NCI-H1105 treated with DMSO at 0.1 percent for 48 hours (cell line): ENCODE measurements around the gene RRAD.
A peak's percentile ranks its signal among the peaks of the same experiment; 100 is the strongest.

ENCODE experiments used
- DNase-seq: peaks from one replicate; lab custom pipeline; 2025; lab: John Stamatoyannopoulos, UW

RRAD gene

DNA sequence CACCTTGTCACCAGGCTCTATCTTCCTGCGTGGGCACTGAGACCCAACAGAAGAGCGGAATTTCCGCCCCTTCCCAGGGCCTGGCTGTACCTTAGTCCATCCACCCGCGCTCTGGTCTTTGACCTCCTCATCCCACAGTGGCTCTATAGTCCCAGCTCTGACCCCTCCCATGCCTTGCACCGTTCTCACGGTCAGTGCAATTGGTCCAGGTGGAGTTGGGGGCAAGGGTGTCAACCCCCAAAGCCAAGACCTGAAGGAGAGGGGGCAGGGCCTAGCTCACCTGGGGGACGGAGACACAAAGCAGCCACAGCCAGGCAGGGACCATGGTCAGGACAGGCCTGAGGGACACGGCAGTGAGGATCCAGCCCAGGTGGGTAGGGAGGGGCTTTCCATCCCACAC, 7.6 kb downstream of the RRAD start:
- no peak for DNase-seq

DNA sequence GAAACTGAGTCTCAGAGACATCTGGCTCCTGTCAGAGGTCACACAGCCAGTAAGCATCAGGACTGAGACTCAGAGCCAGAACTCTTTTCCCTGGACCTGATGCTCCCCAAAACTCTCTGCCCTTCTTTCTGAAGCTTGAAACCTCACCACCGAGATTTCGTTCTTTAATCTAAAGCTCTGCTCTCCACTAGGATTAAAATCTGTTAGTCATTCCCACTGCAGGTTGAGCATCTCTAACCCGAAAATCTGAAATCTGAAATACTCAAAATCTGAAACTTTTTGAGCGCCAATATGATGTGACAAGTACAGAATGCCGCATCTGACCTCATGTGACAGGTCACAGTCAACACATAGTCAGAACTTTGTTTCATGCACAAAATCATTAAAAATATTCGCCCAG, 8.8 kb downstream of the RRAD start:
- no peak for DNase-seq

DNA sequence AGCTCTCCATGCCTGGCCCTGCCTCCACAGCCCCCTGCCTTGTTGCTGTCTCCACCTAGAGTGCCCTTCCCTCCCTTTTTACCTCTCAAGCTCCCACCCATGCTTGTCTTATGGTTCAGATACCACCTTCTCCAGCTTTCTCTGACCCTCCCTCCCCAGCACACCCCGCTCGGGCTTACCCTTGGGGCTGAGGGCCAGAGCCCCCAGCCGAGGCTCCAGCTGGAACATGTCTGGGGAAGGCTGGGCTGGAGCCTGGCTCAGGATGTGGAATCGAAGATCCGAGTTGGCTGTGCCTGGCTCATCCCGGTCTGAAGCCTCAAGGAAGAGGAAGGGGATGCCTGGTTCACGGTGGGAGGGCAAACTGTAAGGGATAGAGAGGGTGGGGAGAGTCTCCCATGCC, 10.3 kb downstream of the RRAD start:
- no peak for DNase-seq

DNA sequence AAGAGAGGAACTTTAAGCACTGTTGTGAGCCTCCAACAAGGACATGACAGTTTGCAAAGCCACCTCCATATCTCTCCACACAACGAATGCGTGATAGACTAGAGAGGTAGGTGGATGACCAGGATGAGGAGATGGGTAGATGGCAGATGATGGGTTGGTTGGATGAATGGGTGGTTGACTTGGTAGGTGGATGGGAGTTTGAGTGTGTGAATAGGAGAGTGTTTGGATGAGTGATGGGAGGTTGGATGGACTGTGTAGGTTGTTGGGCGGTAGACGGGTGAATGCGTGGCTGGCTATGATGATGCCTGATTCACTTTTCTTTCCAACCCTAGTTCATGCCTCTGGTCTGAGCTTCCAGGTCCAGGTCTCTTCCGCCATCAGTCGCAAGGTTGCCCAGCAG, 10.8 kb downstream of the RRAD start:
- DNase-seq: no peak

DNA sequence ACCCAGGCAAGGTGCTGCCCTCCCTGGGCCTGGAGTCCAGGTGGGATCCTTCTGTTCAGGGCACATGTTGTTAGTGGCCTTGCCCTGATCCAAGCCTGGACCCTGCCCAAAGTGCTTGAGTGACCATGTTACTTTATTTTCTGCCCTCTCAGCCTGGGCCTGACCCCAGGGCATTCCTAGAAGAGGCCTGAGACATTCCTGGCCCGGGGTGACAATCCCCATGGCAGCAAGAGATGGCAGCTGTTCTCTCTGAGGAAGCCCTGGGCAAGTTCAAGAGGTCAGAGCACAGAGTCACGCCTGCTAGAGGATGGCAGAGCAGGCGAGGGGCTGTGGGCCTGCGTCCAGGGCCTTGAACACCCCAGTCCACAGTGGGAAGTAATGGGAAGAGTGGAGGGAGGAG, 11.6 kb downstream of the RRAD start:
- no peak for DNase-seq

DNA sequence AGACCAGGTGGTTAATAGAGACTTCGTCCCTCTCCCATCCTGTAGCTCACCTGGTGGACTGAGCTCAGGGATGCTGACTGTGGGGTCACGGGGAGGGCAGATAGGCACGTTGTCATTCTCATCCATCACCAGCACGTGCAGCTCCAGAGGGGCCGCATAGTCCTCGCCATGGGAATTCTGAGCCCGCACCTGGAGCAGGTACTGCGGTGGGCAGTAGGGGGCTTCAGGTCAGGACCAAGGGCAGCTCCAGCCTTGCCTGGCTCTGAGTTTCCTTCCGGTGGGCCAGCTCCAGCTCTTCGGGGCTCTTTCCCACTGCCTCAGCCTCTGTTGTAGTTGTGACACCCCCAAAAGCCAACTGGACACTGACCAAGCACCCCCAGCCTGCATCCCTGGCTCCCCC, 12.3 kb downstream of the RRAD start:
- no peak for DNase-seq

DNA sequence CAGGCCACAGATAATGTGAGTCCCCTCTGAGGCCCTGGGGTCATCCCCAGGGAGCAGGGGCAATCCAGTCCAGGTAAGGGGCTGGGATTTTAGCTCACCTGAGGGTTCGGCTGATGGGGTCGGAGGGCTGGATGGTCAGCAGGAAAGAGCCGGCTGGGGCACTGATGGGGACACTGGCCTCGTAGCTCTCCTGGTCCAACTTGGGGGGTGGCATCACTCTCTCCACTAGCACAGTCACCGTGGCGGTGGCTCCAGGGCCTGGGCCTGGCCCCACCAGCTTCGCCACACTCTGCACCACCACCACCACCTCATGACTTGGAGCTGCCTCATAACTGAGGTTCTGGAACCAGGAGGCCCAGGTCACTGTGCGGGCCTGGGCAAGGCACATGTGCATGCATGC, 13.5 kb downstream of the RRAD start:
- DNase-seq: no peak

DNA sequence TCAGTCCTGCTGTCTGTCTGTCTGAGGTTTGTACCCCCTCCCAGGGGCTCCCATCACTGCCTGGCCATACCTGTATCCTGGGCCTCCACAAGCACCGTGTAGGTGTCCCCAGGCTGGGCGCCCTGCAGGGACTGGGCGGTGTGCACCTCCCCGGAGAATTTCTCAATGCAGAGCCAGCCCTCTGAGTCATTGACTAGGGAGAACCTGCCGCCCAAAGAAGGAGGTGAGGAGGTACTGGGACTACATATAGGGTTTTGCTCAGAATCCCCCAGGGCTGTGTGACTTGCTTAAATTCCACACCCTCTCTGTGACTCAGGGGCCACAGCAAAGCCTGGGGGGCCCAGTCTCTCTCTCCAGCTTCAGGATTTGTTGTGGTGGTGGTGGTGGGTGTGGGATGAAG, 14.2 kb downstream of the RRAD start:
- no peak for DNase-seq

DNA sequence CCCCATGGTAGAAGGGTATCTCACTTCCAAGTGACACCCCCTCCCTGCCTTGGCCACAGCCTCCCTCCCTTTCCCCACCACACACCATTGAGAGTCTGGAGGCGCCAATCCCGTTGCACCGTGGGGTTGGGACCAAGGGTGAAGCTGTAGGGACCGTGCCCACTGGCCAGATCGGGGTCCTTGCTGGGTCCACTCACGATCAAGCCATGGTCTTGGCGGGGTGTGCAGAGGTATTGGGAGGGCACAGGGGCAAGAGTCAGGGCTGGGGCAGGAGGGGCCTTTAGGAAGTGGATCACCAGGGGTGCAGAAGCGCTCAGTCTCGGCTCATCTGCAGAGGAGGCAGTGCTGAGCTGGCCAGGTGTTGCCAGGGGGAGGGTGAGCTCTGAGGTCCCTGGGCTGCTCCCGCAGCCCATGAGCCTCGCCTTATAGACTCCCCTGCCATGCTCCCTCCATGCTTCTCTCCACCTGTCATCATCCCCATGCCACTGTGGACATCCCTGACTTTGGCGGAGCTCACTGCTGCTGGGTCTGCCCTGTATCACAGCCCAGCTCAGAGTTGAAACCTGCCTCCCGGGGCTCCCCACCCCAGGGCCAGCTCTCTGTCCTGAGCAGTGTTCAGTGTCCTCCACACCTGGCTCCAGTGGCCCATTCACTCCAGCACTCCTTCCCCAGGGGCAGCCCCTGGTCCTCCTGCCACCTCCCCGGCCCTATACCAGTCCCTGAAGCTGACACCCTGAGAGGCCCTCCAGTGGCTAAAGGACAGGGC, 15.0 kb downstream of the RRAD start:
- DNase-seq: no peak

DNA sequence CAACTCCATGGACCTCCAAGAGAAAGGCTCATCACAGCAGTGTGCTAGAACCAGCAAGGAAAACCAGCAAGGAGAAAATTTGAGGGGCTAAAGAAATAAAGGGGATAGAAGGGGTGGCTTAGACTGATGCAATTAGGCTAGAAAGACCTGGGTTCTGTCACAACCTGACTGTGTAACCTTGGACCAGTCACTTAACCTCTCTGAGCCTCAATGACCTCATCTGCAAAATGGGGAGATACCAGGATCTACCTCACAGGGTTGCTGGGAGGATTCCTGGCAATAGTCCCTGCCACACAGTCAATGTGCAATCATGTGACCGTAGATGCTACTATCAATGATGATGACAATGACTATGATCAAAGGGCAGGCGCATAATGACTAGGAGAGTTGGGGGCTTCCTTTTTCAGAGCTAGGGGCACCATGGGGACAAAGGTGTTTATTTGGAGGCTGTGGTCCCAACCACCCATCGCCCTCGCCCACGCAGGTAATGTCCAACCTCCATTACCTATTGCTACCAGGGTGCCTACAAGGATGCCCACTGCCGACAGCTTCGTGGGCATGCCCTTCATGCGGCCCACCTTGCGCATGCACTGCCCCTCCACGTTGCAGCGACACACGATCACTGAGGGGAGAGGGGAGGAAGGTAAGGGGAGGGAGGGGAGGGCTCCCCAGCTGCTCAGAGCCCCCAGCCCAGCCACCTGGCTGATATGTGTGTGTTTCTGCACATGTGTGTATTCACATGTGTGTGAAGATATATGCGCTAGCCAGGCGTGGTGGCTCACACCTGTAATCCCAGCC, 16.4 kb downstream of the RRAD start:
- DNase-seq: no peak

DNA sequence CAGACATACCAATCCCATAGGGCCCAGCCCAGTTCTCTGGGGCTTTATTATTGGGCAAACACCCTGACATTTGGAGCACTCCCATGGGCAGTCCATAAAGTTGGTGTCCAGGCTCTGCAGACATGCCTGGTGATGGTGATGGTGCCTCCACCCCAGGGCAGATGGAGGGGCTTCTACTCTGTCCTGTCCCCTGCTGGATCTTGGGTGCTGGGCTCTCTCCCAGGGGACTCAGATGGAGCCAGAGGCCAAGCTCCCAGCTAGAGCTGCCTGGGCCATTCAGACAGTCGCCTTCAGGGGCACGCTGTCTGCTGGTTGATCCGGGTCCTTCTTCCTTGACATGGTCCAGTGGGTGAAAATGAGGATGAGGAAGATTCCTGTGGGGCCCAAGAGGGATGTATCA, 17.2 kb downstream of the RRAD start:
- no peak for DNase-seq

DNA sequence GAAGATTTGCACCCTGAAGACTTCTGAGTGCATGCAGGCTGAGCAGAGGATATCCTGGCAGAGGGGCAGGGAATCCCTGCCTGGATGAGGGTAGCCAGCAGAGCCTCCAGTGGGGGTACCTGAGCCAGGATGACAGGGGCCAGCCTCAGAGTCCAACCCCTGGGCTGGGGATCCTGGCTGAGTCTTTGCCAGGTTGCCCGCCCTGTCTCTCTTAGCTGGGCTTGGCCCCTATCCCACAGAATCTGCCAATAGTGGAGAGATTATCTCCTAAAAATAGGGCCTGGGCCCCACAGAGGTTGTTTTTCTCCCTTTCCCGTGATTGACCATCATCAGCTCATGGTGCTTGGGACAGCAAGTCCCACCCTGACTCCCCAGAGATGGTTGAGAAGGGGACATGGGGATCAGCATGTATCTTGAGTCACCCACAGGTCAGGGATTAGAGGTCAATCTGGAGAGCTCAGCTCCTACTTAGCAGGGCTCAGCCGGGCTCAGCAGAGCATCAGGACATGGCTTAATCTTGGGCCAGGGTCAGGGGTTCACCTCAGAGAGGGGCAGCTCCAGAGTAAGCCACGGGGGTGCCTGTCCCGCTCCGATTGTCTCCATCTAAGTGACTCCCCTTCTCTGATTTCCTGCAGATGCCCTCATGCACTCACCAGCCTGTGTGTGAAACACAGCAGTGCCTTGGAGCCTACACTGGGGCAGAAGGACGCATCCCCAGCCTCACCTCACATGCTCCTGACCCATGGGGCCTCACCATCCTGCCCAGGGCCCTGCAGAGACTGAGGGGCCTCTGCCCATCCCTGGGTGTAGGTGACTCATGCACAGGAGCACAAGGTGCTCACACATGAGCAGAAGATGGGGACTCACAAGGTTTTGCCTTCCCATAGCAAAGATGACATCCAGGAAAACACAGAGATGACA, 18.2 kb downstream of the RRAD start:
- no peak for DNase-seq

DNA sequence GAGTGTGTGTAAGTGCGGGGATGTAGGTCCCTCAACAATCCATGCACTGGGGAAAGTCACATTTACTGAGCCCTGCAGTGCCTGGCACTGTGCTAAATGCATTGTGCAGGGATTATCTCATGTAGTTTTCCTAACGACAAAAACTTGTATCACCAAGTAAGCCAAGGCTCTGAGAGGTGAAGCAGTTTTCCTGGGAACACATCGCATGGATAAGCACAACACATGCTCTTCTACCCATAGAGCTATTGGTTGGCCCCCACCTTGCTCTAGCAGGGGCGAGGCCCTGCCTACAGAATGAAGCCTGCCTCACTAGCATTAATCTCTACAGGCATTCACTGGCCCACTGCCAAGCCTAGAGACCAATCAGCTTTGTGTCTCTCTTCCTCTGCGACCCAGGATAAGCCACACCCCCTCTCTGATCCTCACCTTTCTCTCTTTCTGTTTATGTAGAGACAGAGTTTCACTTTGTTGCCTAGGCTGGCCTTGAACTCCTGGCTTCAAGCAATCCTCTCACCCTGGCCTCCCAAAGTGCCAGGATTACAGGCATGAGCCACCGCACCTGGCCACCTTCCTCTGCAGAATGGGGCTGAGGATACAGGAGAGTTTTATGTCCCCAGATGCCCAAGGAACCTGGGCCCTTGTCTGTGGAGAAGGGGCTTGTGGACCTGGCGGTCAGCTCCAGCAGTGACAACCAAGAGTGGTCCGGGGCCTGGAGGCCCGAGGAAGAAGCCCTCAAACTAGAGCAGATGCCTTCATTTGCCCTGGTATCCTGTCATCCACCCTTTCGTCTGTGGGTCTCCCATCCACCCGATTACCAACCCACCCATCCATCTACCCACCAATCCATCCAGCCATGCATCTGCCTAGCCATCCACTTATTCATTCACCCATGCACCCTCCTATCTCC, 19.4 kb downstream of the RRAD start:
- peak; percentile 28 for DNase-seq

DNA sequence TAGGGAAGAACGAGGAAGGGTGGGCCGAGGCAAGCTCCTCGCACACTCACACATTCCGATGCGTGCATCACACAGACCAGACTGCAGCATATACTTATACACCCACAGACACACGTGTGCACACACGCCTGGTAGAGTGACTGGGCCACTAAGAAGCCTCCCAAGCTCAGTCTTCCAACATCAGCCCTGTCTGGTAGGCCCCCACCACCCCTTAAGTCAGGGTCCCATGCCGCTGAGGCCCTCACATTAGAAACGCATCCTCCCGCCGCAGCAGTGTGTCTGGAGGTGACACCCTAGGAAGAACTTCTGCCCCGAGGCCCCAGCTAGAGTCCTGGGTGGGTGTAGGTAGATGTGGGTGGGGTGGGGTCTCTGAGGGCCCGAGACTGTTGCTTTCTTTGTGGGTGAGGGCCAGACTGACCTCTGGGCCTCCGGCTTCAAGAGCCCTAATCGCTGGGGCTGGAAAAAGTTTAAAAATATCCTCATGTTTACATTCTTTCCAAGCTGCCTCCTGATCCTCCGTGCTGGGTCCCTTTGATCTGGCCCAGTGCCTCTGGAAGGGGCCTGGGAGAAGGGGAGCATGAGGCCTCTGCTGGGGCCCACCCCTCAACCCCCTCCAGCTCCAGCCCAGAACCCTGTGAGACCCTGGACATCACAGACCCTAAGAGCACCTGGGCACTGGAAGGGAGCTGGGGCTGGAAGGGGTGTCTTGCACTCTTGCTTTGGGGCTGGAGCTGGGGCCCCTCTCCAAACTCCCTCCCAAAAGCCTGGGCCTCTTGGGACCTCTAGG, 20.3 kb downstream of the RRAD start:
- DNase-seq: no peak

DNA sequence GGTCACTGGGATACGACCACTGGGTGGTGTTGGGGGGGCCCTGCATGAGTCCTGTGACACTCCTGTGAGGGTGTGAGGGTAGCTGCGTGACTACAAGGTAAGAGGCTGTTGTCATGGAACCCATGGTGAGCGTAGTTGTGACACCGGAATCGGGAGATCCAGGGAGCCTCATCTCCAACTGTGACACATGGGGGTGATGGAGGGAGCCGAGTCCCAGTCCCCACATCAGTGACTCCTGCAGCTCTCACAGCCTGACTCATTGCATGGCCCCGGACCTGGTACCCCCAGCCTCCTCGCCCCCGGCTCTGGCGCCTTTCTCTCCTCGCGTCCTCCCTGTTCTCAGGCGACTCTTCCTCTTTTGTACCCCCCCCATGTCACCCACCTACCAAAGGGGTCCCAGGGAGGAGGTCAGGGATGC, 20.9 kb downstream of the RRAD start:
- no peak for DNase-seq

DNA sequence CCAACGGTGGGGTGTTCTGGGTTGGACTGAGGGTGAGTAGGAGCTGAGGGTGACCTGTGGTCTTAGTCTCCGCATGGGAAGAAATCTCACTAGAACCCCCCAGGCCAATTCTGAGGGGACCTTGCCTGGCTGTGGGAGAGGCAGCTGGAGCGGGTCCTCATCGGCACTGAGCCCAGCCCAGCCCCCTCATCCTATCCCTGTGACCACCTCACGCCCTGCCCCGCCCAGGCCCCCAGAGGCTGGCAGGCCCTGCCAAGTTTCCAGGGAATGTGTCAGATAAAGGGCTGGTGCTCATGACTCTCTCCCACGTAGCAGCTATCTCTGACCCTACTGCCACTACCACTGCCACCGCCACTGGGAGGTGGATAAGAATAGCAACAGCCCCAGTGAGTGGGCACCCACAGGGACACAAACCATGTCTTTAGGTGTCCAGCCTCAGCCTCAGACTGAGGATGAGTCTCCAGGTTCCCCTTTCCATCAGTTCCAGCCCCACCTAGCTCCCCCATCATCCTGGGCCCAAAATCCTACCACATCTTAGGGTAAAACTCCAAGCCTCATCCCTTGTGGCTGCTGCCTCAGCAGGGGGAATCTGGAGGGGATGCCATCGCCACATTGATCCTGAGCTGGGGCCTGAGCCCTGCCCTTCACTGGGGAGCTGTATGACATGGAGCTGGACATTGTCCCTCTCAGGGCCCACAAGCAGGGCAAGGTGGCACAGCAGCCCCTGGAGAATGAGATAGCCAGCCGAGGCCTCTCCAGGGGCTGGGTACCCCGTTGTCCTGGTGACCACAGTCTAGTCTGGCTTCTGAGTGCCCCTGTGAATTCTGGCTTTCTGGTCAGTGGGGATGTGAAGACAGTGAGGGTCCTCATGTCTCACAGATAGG, 21.5 kb downstream of the RRAD start:
- no peak for DNase-seq

DNA sequence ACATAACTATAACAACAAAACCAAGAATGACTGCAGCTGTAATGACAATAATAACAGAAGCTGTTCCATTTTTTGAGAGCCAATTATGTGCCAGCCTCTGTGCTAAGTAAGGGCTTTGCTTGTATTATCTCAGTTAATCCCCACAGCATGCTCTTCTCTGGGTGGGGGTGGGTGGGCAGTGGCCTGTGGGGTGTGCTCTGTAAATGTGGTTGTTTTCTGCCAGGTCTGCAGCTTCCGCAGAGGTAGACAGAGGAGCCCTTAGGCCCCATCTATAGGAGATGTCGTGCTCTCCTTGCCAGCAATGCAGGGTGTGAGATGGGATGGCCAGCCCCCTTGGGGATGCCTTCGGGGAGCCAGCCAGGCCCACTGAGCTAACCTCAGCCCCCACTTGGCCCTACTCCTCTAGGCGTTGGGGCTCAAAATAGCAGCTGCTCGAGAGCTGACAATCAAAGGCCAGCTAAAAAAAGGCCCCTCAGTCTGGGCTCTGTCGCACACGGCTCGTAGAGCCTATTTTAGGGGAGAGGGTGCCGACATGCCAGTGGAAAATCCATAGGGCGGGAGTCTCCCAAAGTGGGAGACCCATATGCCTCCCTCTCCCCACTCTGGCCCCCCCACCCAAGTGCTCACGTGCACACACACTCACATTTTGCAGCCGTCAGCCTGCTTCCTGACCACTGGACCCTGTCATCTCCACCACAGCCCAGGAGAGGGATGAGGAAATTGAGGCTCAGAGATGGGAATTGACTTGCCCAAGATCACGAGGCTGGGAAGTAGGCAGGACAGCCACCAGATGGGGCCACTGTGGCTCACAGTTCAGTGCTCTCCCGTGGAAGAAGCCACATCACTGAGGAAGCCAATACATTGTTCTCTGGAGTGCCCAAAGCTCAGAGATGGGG, 22.4 kb downstream of the RRAD start:
- DNase-seq: no peak

DNA sequence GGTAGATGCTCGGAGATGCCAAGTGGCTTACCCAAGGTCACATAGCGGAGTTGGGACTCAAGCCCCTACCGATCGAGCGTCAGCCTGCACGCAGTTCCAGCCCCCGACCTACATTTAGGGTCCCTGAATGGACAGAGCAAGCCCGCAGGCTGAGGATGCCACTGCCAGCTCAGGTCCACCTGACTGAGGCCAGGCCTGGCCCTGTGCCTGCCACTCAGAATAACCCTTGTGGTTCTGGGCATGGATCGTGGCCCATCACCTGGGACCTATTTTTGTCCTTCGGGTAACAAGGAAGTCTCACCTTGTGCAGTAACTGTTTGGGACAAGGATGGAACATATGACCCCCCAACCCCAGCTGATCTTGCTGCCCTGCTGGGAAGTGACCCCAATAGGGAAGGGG, 23.7 kb downstream of the RRAD start:
- DNase-seq: no peak
